A549 (cell line): Measurements from ENCODE around the gene CACNG8.

Experiments
- BHLHE40 ChIP-seq: IDR thresholded peaks from 2 replicates; pipeline ENCODE4 v1.6.1; 2012; ENCODE audit warnings: low read depth, low read length, inconsistent platforms
- CBX8 ChIP-seq: fragments of 200-600 bp; sonication (generic); IDR thresholded peaks from 2 replicates; pipeline ENCODE4 v1.6.1; 2016
- EP300 ChIP-seq, 2 experiments: fragments of >200 bp; sonication (Bioruptor Twin); formaldehyde crosslinking; IDR thresholded peaks; 2 replicates in 1 of 2; 3 replicates in 1 of 2; pipeline ENCODE4 v1.6.1; 2016 to 2017
- FOSB ChIP-seq: fragments of 250-450 bp; sonication (Bioruptor Pico); IDR thresholded peaks from 2 replicates; pipeline ENCODE4 v1.5.0; 2020; ENCODE audit warnings: mild to moderate bottlenecking, moderate library complexity
- HEYL ChIP-seq: fragments of 250-450 bp; sonication (Bioruptor Pico); IDR thresholded peaks from 2 replicates; pipeline ENCODE4 v1.8.0; 2021; ENCODE audit warnings: mild to moderate bottlenecking, moderate library complexity
- JUN ChIP-seq, 2 experiments: fragments of >200 bp; sonication (Bioruptor Twin); formaldehyde crosslinking; IDR thresholded peaks; 2 replicates in 1 of 2; 3 replicates in 1 of 2; pipeline ENCODE4 v1.6.1; 2016 to 2017
- MAX ChIP-seq: IDR thresholded peaks from 2 replicates; pipeline ENCODE4 v1.6.1; 2012
- NPAS2 ChIP-seq: fragments of 250-450 bp; sonication (Bioruptor Pico); IDR thresholded peaks from 2 replicates; pipeline ENCODE4 v1.8.0; 2022; ENCODE audit warnings: mild to moderate bottlenecking, moderate library complexity, borderline replicate concordance
- NR3C1 ChIP-seq: fragments of >200 bp; sonication (Bioruptor Twin); formaldehyde crosslinking; IDR thresholded peaks from 3 replicates; pipeline ENCODE4 v1.6.1; 2017
- POLR2A ChIP-seq: IDR thresholded peaks from 2 replicates; pipeline ENCODE4 v1.6.1; 2012; ENCODE audit warnings: mild to moderate bottlenecking, low read length
- SREBF2 ChIP-seq: fragments of 450-650 bp; IDR thresholded peaks from 2 replicates; pipeline ENCODE4 v1.6.1; 2014; ENCODE audit warnings: mild to moderate bottlenecking, moderate library complexity
- TF ChIP-seq, protein P1 (sequence below): fragments of 250-450 bp; sonication (Bioruptor Pico); IDR thresholded peaks from 2 replicates; pipeline ENCODE4 v1.5.0; 2020; ENCODE audit warnings: low read depth, mild to moderate bottlenecking, moderate library complexity
- TF ChIP-seq, protein P2 (sequence below): fragments of >200 bp; sonication (Bioruptor Twin); formaldehyde crosslinking; IDR thresholded peaks from 3 replicates; pipeline ENCODE4 v1.5.1; 2016
- TF ChIP-seq, protein P3 (sequence below): IDR thresholded peaks from 2 replicates; pipeline ENCODE4 v1.6.1; 2012

DNA sequence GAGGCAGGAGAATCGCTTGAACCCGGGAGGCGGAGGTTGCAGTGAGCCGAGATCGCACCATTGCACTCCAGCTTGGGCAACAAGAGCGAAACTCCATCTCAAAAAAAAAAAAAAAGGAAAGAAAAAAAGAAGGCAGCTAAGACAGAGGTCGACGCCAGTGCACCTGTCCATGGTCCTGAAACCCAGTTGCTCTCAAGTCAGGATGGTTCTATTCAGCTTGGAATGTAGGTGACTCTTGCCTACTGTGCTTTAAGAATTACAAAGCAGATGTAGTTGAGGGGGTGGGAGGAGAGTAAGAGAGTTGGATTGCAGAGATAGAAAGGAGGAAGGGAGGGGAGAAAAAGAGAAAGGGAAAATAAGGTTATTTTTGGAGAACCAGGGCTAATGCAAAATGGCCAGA lies 35.0 kb upstream of the CACNG8 start:
- TF ChIP-seq FOSB (no peak), MAX (no peak), CBX8 (no peak), NR3C1 (no peak), BHLHE40 (no peak), POLR2A (no peak), EP300 (IDR thresholded peaks at IDR 0.05) (no peak), JUN (IDR thresholded peaks at IDR 0.05) (no peak), HEYL (CRISPR knock-in tag) (no peak), SREBF2 (no peak), NPAS2 (CRISPR knock-in tag) (no peak)
- TF ChIP-seq, protein P1, sequence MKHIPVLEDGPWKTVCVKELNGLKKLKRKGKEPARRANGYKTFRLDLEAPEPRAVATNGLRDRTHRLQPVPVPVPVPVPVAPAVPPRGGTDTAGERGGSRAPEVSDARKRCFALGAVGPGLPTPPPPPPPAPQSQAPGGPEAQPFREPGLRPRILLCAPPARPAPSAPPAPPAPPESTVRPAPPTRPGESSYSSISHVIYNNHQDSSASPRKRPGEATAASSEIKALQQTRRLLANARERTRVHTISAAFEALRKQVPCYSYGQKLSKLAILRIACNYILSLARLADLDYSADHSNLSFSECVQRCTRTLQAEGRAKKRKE: no peak
- TF ChIP-seq, protein P2, sequence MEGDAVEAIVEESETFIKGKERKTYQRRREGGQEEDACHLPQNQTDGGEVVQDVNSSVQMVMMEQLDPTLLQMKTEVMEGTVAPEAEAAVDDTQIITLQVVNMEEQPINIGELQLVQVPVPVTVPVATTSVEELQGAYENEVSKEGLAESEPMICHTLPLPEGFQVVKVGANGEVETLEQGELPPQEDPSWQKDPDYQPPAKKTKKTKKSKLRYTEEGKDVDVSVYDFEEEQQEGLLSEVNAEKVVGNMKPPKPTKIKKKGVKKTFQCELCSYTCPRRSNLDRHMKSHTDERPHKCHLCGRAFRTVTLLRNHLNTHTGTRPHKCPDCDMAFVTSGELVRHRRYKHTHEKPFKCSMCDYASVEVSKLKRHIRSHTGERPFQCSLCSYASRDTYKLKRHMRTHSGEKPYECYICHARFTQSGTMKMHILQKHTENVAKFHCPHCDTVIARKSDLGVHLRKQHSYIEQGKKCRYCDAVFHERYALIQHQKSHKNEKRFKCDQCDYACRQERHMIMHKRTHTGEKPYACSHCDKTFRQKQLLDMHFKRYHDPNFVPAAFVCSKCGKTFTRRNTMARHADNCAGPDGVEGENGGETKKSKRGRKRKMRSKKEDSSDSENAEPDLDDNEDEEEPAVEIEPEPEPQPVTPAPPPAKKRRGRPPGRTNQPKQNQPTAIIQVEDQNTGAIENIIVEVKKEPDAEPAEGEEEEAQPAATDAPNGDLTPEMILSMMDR: no peak
- TF ChIP-seq, protein P3, sequence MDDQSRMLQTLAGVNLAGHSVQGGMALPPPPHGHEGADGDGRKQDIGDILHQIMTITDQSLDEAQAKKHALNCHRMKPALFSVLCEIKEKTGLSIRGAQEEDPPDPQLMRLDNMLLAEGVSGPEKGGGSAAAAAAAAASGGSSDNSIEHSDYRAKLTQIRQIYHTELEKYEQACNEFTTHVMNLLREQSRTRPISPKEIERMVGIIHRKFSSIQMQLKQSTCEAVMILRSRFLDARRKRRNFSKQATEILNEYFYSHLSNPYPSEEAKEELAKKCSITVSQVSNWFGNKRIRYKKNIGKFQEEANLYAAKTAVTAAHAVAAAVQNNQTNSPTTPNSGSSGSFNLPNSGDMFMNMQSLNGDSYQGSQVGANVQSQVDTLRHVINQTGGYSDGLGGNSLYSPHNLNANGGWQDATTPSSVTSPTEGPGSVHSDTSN: no peak
